HepG2 (cell line): Measurements from ENCODE around the gene NCAPD2. TPM values are rescaled to one million over a fixed set of nuclear protein-coding genes. Genes with fewer than 3 reads are reported as not detected.

ENCODE experiments used
- ATF3 ChIP-seq: sonication (generic); formaldehyde crosslinking; IDR thresholded peaks from 2 replicates; pipeline ENCODE4 v1.4.0; 2020; ENCODE audit warnings: missing genetic modification reagents
- DMAP1 ChIP-seq: IDR thresholded peaks from 2 replicates; pipeline ENCODE4 v1.6.1; 2016
- ELF3 ChIP-seq: IDR thresholded peaks from 2 replicates; pipeline ENCODE4 v1.6.1; 2016; ENCODE audit warnings: missing genetic modification reagents, missing compliant biosample characterization
- GMEB1 ChIP-seq: sonication (generic); formaldehyde crosslinking; IDR thresholded peaks from 2 replicates; pipeline ENCODE4 v1.5.1; 2020; ENCODE audit warnings: missing genetic modification reagents, mild to moderate bottlenecking, borderline replicate concordance
- IKZF4 ChIP-seq: sonication (generic); formaldehyde crosslinking; IDR thresholded peaks from 2 replicates; pipeline ENCODE4 v1.5.1; 2020; ENCODE audit warnings: borderline replicate concordance, mild to moderate bottlenecking, low read depth, missing genetic modification reagents; ENCODE audit errors: not compliant biosample characterization
- KAT8 ChIP-seq: IDR thresholded peaks from 2 replicates; pipeline ENCODE4 v1.6.1; 2016; ENCODE audit warnings: missing genetic modification reagents, missing compliant biosample characterization
- NFYB ChIP-seq: sonication (generic); formaldehyde crosslinking; IDR thresholded peaks from 2 replicates; pipeline ENCODE4 v1.4.0; 2020; ENCODE audit warnings: missing genetic modification reagents
- PHF5A ChIP-seq: IDR thresholded peaks from one replicate; pipeline ENCODE4 v1.6.1; 2018; ENCODE audit warnings: low read depth, missing genetic modification reagents; ENCODE audit not compliant: unreplicated experiment
- PHF8 ChIP-seq: sonication (generic); formaldehyde crosslinking; IDR thresholded peaks from 2 replicates; pipeline ENCODE4 v1.5.0; 2020; ENCODE audit warnings: missing genetic modification reagents
- PRMT3 ChIP-seq: sonication (generic); formaldehyde crosslinking; IDR thresholded peaks from 2 replicates; pipeline ENCODE4 v1.8.1; 2022; ENCODE audit warnings: low read depth, mild to moderate bottlenecking, moderate library complexity, missing genetic modification reagents, borderline replicate concordance
- SNAPC5 ChIP-seq: sonication (generic); formaldehyde crosslinking; IDR thresholded peaks from 2 replicates; pipeline ENCODE4 v1.8.1; 2023; ENCODE audit warnings: mild to moderate bottlenecking, missing genetic modification reagents, borderline replicate concordance
- SP2 ChIP-seq: sonication (generic); formaldehyde crosslinking; IDR thresholded peaks from 2 replicates; pipeline ENCODE4 v1.5.1; 2020; ENCODE audit warnings: mild to moderate bottlenecking, missing genetic modification reagents
- TBX2 ChIP-seq: sonication (generic); formaldehyde crosslinking; IDR thresholded peaks from 2 replicates; pipeline ENCODE4 v1.5.0; 2020; ENCODE audit warnings: missing genetic modification reagents, mild to moderate bottlenecking, borderline replicate concordance
- TMF1 ChIP-seq: sonication (generic); formaldehyde crosslinking; IDR thresholded peaks from 2 replicates; pipeline ENCODE4 v1.8.1; 2022; ENCODE audit warnings: low read depth, missing genetic modification reagents
- WIZ ChIP-seq: sonication (generic); formaldehyde crosslinking; IDR thresholded peaks from 2 replicates; pipeline ENCODE4 v1.5.1; 2020; ENCODE audit warnings: mild to moderate bottlenecking, missing genetic modification reagents
- YEATS4 ChIP-seq: sonication (generic); formaldehyde crosslinking; IDR thresholded peaks from 2 replicates; pipeline ENCODE4 v1.4.0; 2020; ENCODE audit warnings: missing genetic modification reagents, borderline replicate concordance
- ZC3H13 ChIP-seq: sonication (generic); formaldehyde crosslinking; IDR thresholded peaks from 2 replicates; pipeline ENCODE4 v1.8.1; 2023; ENCODE audit warnings: mild to moderate bottlenecking, missing genetic modification reagents, moderate library complexity
- ZNF337 ChIP-seq: sonication (generic); formaldehyde crosslinking; IDR thresholded peaks from 2 replicates; pipeline ENCODE4 v1.5.1; 2020; ENCODE audit warnings: missing genetic modification reagents, low read depth, mild to moderate bottlenecking, borderline replicate concordance
- ZNF574 ChIP-seq: sonication (generic); formaldehyde crosslinking; IDR thresholded peaks from 2 replicates; pipeline ENCODE4 v1.4.0; 2020; ENCODE audit warnings: missing genetic modification reagents
- ZNF784 ChIP-seq: sonication (generic); formaldehyde crosslinking; IDR thresholded peaks from 2 replicates; pipeline ENCODE4 v1.5.1; 2020; ENCODE audit warnings: missing genetic modification reagents, mild to moderate bottlenecking, borderline replicate concordance
- ZSCAN29 ChIP-seq: sonication (generic); formaldehyde crosslinking; conservative IDR thresholded peaks from 2 replicates; pipeline ENCODE4 v1.4.0; 2020; ENCODE audit warnings: mild to moderate bottlenecking, missing genetic modification reagents
- polyA plus RNA-seq, 8 experiments: library from polyadenylated mRNA; depleted of rRNA in 3 of 8; stranded (reverse) in 7 of 8; unstranded in 1 of 8; fragments of >200 nt; fragmentation: Illumina TruSeq in 4 of 8; extraction: Trizol in 4 of 8; gene quantifications; 2 replicates each; pipeline versions ENCODE4 v1.2.1 to v1.2.3, GENCODE V29; 2011 to 2016; ENCODE audit warnings: low read depth in 4 of 8, missing spikeins in 1 of 8, mixed read lengths in 1 of 8; ENCODE audit not compliant: insufficient read depth in 1 of 8
- total RNA-seq, 5 experiments: library from RNA; depleted of rRNA; stranded (reverse); fragments of >200 nt; fragmentation: Illumina TruSeq; extraction: Trizol; gene quantifications; 2 replicates each; pipeline ENCODE4 v1.2.3, GENCODE V29; 2016; ENCODE audit warnings: low read depth in 1 of 5

The NCAPD2 gene
- total and polyA plus RNA-seq, 2 of the 13 experiments (the other 11 are each of a cell fraction or from before 2014, with no cell fraction given): 51.1 to 65.6 TPM

- 0 out of 2 replicates have a peak, but pooled peaks have one; percentile 30 for TF ChIP-seq ELF3 (CRISPR knock-in tag)
- TF ChIP-seq NFYB: peak; percentile 80
- TF ChIP-seq ATF3 (CRISPR knock-in tag): no peak
- peak; percentile 34 for TF ChIP-seq PHF5A
- TF ChIP-seq PHF8 (CRISPR knock-in tag): peak; percentile 73
- peak; percentile 52 for TF ChIP-seq SP2
- TF ChIP-seq WIZ (CRISPR knock-in tag): 0 out of 2 replicates have a peak, but pooled peaks have one; percentile 30
- peak; percentile 22; the same call in 1 of the 2 replicates for TF ChIP-seq ZSCAN29 (CRISPR knock-in tag)
- no peak for TF ChIP-seq SNAPC5 (CRISPR knock-in tag)
- no peak; the same call in 1 of the 2 replicates for TF ChIP-seq YEATS4 (CRISPR knock-in tag)
- peak; percentile 89 for TF ChIP-seq ZNF337 (CRISPR knock-in tag)
- TF ChIP-seq TMF1 (CRISPR knock-in tag): 0 out of 2 replicates have a peak, but pooled peaks have one; percentile 50
- peak; percentile 31; the same call in 1 of the 2 replicates for TF ChIP-seq TBX2 (CRISPR knock-in tag)
- TF ChIP-seq PRMT3 (CRISPR knock-in tag): 0 out of 2 replicates have a peak, but pooled peaks have one; percentile 65
- 0 out of 2 replicates have a peak, but pooled peaks have one; percentile 60 for TF ChIP-seq ZC3H13 (CRISPR knock-in tag)
- peak; percentile 42; the same call in 1 of the 2 replicates for TF ChIP-seq GMEB1 (CRISPR knock-in tag)
- TF ChIP-seq ZNF574 (CRISPR knock-in tag): peak; percentile 52
- TF ChIP-seq ZNF784: peak; percentile 59; the same call in 1 of the 2 replicates
- peak; percentile 81; the same call in 1 of the 2 replicates for TF ChIP-seq DMAP1 (CRISPR knock-in tag)
- TF ChIP-seq KAT8 (CRISPR knock-in tag): peak; percentile 76; the same call in 1 of the 2 replicates
- no peak for TF ChIP-seq IKZF4 (CRISPR knock-in tag)
These were observed 42.3 kb upstream of the NCAPD2 start, which contains the start of gene TAPBPL (continued) for GRCh38 chr12:6451348-6452244.
